HG03354 (cell line): ENCODE results near the gene ACTG1.
A peak's percentile ranks its signal among the peaks of the same experiment; 100 is the strongest.

Experiments used
- ATAC-seq: cut with Tn5 transposase; IDR thresholded peaks from one replicate; pipeline ENCODE4 v1.9.1; 2021; ENCODE audit warnings: mild to moderate bottlenecking; ENCODE audit not compliant: unreplicated experiment, poor library complexity, severe bottlenecking

ACTG1 gene

GRCh38 chr17:81484195-81484979 lies 28.2 kb downstream of the ACTG1 start:
- ATAC-seq: peak; percentile 68

- ATAC-seq: no peak
Measured at GRCh38 chr17:81483862-81484194, 28.8 kb downstream of the ACTG1 start.

DNA sequence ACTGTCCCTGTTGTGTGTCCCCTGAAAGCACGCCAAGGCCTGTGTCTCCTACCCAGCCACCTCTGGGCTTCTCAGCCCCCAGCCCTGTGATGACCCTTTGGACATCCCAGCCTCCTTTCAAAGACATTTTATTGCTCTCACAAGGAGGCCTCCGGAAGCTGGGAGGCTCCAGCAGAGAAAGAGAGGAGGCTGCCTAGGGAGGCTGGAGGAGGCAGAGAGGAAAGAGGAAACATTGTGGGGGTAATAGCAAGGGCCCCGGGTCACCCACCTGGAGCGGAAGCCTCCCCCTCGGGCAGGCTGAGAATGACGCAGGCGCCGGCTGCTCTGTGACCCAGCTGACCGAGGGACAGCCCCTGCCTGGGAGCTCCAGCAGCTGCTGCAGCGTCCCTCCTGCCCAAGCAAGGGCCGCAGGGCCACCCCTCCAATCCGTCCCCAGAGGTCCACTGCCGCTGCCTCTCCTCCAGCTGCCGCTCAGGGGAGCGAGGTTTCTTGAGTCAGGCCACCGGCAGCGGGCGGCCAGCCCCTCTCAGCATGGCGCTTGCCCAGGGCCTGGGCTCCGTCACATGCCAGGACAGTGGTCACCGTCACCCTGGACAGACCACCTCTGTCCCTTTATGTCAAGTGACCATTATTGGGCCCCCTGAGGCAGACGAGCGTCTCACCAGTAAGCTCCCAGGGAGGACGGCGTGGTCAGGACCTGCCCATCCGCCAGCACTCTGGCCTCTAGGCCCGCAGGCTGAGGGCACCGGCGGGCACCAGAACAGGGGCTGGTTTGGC lies 29.3 kb downstream of the ACTG1 start:
- no peak for ATAC-seq

- no peak for ATAC-seq
Measured at GRCh38 chr17:81482673-81483072, 29.9 kb downstream of the ACTG1 start.

- no peak for ATAC-seq
Measured at GRCh38 chr17:81481815-81482505, 30.6 kb downstream of the ACTG1 start.

DNA sequence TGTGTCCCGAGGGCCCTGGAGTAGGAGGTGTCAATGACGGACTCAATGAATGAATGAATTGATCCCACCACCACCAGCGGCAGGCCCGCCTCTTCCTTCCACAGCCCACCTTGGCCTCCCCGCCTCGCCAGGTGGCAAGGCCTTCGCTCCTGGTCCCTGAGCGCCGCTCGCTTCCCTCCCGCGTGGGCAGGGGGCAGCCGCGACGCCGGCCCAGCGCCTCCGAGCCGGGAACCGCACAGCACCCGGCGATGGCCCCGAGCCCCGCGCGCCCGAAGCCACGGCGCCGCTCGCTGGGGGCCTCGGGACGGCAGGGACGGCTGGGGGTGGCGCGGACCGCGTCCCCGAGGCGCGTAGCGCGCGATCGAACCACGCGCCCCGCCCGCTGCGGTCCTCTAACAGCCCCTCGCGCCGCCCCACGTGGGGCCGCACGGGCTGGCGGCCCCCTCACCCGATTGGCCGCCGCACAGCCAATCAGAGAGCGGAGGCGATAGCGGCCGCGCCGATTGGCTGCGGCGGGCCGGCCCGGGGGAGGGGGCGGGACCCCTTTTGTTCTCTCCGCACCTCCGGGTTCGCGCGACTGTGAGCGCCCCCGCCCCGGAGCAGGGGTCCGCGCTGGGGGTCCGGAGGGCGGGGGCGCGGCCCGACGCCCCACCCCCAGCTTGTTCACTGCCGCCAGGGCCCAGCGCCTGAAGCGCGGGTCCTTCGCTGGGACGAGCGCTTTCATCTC lies 31.4 kb downstream of the ACTG1 start:
- no peak for ATAC-seq

- ATAC-seq: no peak
Measured at GRCh38 chr17:81480140-81481072, 32.2 kb downstream of the ACTG1 start.

DNA sequence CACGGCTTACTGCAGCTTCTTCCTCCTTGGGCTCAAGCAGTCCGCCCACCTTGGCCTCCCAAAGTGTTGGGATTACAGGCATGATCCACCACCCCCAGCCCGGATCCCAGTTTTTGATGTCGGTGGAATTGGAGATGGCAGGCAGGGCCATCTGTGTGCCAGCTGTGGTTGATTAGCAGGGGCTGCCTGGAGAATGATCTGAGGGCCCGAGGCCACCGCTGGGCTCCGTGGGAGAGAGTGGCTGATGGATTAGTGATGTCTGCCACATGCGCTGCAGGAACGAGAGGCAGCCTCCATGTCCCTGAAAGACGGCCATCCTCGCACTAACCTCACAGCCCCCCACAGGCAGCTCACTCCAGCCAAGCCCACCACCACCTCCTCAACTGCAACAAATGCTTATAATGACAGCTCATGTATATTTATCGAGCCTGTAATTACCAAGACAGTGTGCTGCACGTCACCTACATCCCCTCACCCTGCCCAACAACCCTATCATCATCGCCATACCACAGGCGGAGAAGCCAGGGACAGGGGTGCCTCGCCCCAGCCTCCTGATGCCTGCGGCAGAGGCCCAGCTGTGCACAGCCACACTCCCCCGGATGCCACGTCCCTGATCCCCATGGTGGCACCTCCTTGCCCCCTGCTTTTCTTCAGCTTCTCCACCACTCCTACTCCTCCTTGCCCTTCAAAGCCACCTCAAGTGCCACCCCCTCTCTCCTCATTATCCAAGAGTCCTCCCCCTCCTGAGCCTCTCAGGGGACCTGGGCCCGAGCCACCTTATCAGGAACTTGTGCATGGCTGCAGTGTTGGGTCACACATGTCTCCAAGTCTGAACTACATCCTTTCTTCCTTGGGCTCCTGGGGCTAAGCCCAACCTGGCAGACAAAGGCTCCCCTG lies 33.2 kb downstream of the ACTG1 start:
- ATAC-seq: no peak

DNA sequence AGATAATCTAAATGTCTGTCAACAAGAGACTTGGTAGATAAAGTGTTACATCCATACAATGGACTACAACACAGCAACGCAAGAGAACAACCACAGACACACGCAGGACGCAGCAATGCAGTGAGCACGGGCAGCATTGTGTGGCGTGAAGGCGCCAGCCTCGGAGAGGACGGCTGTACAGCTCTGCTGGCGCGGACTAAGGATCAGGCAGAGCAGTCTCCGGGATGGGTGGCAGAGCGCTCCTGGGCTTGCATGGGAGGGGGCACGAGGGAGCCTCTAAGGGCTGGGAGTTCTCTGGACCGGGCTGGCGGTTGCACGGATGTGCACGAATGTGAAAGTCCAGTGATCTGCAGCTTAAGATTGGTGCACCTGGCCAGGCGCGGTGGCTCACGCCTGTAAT lies 34.5 kb downstream of the ACTG1 start:
- no peak for ATAC-seq

DNA sequence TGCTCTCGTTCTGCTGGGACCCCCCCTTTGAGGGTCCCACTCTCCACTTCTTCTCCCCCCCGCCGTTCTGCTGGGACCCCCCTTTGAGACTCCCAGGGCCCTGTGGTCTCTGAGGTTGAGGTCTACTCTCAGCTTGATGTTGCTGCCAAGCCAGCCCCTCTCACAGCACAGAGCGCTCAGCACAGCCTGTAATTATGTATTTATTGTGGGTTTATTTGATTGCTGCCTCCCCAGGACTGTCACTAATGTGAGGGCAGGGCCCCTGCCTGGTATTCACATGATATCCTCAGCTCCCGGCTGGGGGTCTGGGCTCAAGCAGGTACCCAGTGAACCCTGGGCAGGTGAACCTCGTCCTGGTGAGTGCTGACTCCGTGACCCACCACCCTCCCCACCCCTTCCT lies 35.4 kb downstream of the ACTG1 start:
- no peak for ATAC-seq

GRCh38 chr17:81476635-81477034 lies 36.0 kb downstream of the ACTG1 start:
- no peak for ATAC-seq

- ATAC-seq: no peak
Measured at GRCh38 chr17:81476097-81476496, 36.5 kb downstream of the ACTG1 start.

DNA sequence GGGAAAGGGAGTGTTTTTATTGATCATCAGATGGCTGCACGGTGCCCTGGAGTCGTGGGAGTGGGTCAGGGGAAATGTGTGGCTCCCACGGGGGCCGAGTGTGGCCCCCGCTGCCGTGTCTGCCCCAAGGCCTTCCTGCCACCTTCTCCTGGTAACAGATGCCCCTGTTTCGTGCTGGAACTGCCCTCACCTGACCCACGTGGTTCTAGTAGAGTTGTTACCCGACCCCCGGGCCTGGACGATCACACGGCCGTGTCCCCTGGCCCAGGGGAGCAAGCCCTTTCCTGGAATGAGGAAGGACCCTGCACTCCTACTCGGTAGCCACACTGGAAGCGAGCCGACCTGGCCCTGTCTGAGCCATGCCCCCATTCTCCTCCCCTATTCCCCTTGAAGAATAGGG lies 37.6 kb downstream of the ACTG1 start:
- ATAC-seq: no peak

DNA sequence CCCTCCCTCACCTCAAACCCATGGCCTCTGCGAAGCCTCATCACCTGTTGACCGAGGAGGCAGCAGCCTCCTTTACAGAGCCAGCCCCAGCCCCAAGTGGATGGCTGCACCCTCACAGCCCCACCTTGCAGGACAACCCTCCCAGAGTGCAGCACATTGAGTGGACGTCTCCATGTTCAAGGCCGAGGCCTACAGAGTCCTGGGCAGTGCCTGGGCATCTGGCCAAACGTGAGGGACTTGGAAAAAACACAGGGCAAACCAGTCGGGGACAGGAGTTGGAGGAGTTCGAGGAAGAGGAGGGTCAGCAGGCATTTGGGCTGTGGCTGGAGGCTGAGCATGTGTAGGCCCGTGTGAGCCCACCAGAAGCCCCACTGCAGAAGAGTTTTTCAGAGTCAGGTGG lies 39.6 kb downstream of the ACTG1 start:
- no peak for ATAC-seq

DNA sequence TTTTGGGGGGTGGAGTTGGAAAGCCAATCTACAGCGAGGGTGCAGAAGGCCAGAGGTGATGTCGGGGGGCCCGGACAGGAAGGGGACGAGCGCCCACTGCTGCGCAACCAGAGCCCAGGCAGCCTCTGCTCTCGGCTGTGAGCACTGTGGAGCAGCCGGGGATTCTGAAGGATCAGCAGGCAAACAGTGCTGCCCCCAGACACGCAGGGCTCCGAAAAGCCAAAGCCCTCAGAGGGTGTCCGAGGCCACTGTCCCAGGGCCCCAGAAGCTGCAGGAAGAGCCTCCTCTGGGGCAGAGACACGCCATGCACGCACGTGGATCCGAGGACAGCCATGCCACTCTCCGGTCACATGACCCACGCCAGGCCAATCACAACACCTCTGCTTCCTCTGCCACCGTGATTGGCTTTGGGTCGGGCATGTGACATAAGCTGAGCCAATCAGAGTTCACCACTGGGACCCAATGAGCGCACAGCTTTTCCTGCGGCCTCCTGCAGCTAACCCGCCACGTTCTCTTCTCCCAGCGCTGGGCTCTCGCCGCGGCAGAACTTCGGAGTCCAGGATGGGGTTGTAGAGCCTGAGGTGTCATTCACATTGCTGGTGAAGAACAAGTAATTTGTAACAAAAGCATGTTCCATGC lies 40.7 kb downstream of the ACTG1 start:
- no peak for ATAC-seq

DNA sequence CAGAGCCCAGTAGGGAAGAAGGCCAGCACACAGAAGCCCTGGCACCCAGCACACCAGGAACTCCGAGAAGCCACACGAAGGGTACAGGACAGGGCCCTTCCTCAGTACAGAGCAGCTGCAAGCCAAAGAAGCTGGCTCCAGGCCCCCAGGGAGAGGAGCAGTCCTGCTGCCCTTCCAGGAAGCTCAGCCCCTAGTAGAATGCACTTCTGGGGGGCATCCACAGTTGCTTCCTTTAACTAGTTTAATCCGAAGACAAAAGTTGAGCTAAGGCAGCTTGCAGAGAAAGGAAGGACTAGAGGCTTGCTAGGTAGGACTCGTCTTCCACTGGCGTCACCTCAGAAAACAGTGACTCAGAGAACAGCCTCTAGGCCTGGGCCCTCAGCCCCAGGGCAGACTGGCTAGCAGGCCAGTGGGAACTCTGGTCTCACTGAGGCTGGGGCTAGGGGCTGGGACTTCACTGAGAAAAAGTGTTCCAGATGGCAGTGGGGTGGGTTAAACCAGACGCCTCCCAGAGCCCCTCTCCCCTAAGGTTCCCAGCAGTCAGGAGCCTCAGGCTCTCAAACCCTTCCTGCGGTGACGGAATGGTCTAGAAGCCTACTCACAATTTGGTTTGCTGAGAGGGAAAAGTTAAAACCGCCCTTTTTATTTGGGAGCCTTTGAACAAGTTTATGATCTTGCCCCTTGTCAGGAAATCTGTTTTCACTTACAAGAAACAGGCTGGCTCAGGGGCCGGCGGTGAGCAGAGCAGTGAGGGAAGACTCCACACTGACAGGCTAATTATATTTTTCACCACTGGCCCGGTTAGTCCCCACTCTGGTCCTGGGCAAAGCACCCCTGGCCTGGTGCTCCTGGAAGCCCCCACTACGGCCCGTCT lies 41.4 kb downstream of the ACTG1 start:
- ATAC-seq: no peak
